GM18520 (cell line): ENCODE results near the gene TRHDE.

Source experiments
- ATAC-seq: cut with Tn5 transposase; IDR thresholded peaks from one replicate; pipeline ENCODE4 v1.9.1; 2021; ENCODE audit not compliant: unreplicated experiment

Gene TRHDE

GRCh38 chr12:72307229-72307628 is 35.1 kb downstream of the TRHDE start:
- no peak for ATAC-seq

GRCh38 chr12:72311946-72312345 is 39.8 kb downstream of the TRHDE start:
- no peak for ATAC-seq

- ATAC-seq, result no peak
Observed at GRCh38 chr12:72313806-72314205, 41.6 kb downstream of the TRHDE start.

GRCh38 chr12:72315858-72316257 is 43.7 kb downstream of the TRHDE start:
- no peak for ATAC-seq

GRCh38 chr12:72318341-72318740 is 46.2 kb downstream of the TRHDE start:
- no peak for ATAC-seq

- ATAC-seq, result no peak
Observed at GRCh38 chr12:72323881-72324280, 51.7 kb downstream of the TRHDE start.

- ATAC-seq, result no peak
Observed at GRCh38 chr12:72330301-72330700, 58.1 kb downstream of the TRHDE start.

- no peak for ATAC-seq
Observed at GRCh38 chr12:72330784-72331183, 58.6 kb downstream of the TRHDE start.

- no peak for ATAC-seq
Observed at GRCh38 chr12:72337382-72337781, 65.2 kb downstream of the TRHDE start.

- no peak for ATAC-seq
Observed at GRCh38 chr12:72337946-72338345, 65.8 kb downstream of the TRHDE start.

GRCh38 chr12:72338437-72338836 is 66.3 kb downstream of the TRHDE start:
- no peak for ATAC-seq

GRCh38 chr12:72346363-72346944 is 74.3 kb downstream of the TRHDE start:
- peak; percentile 82 for ATAC-seq

GRCh38 chr12:72349491-72349890 is 77.3 kb downstream of the TRHDE start:
- ATAC-seq, result no peak

- no peak for ATAC-seq
Observed at GRCh38 chr12:72359416-72359815, 87.2 kb downstream of the TRHDE start.

- ATAC-seq, result no peak
Observed at GRCh38 chr12:72365151-72365550, 93.0 kb downstream of the TRHDE start.

GRCh38 chr12:72366255-72366654 is 94.1 kb downstream of the TRHDE start:
- ATAC-seq, result no peak

- no peak for ATAC-seq
Observed at GRCh38 chr12:72368298-72368697, 96.1 kb downstream of the TRHDE start.

- no peak for ATAC-seq
Observed at GRCh38 chr12:72368719-72369422, 96.7 kb downstream of the TRHDE start.

- ATAC-seq, result no peak
Observed at GRCh38 chr12:72369423-72369959, 97.3 kb downstream of the TRHDE start.

GRCh38 chr12:72380441-72380840 is 108.3 kb downstream of the TRHDE start:
- no peak for ATAC-seq

GRCh38 chr12:72388322-72388721 is 116.2 kb downstream of the TRHDE start:
- no peak for ATAC-seq

- no peak for ATAC-seq
Observed at GRCh38 chr12:72390146-72390545, 118.0 kb downstream of the TRHDE start.

GRCh38 chr12:72406111-72406510 is 133.9 kb downstream of the TRHDE start:
- no peak for ATAC-seq
